Measurements from ENCODE around the gene SUPT5H. TPM values are rescaled to one million over a fixed set of nuclear protein-coding genes. Genes with fewer than 3 reads are reported as not detected.

Gene SUPT5H
- total and polyA plus RNA-seq, 10 of the 15 experiments (the other 5 are each of a cell fraction or from before 2014, with no cell fraction given) = 27.2 to 194 (median 83.6) TPM

- TF ChIP-seq, protein P1, sequence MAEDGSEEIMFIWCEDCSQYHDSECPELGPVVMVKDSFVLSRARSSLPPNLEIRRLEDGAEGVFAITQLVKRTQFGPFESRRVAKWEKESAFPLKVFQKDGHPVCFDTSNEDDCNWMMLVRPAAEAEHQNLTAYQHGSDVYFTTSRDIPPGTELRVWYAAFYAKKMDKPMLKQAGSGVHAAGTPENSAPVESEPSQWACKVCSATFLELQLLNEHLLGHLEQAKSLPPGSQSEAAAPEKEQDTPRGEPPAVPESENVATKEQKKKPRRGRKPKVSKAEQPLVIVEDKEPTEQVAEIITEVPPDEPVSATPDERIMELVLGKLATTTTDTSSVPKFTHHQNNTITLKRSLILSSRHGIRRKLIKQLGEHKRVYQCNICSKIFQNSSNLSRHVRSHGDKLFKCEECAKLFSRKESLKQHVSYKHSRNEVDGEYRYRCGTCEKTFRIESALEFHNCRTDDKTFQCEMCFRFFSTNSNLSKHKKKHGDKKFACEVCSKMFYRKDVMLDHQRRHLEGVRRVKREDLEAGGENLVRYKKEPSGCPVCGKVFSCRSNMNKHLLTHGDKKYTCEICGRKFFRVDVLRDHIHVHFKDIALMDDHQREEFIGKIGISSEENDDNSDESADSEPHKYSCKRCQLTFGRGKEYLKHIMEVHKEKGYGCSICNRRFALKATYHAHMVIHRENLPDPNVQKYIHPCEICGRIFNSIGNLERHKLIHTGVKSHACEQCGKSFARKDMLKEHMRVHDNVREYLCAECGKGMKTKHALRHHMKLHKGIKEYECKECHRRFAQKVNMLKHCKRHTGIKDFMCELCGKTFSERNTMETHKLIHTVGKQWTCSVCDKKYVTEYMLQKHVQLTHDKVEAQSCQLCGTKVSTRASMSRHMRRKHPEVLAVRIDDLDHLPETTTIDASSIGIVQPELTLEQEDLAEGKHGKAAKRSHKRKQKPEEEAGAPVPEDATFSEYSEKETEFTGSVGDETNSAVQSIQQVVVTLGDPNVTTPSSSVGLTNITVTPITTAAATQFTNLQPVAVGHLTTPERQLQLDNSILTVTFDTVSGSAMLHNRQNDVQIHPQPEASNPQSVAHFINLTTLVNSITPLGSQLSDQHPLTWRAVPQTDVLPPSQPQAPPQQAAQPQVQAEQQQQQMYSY (CRISPR knock-in tag; IDR thresholded peaks at IDR 0.05) = no peak
- TF ChIP-seq KDM1A (IDR thresholded peaks at IDR 0.05; ENCODE audit: borderline replicate concordance) (no peak), KLF5 (IDR thresholded peaks at IDR 0.05; ENCODE audit: partially characterized antibody) (peak; percentile 45), RUNX3 (IDR thresholded peaks at IDR 0.05; ENCODE audit: low read length) (peak; percentile 86), SMARCA5 (IDR thresholded peaks at IDR 0.05) (no peak), MYC (IDR thresholded peaks at IDR 0.05; ENCODE audit: insufficient read depth, insufficient read length, insufficient replicate concordance, low read length, severe bottlenecking) (peak; percentile 92), GATAD2B (conservative IDR thresholded peaks at IDR 0.05; ENCODE audit: low read depth) (no peak; the same call in 1 of the 2 replicates)
- TF ChIP-seq, protein P2, sequence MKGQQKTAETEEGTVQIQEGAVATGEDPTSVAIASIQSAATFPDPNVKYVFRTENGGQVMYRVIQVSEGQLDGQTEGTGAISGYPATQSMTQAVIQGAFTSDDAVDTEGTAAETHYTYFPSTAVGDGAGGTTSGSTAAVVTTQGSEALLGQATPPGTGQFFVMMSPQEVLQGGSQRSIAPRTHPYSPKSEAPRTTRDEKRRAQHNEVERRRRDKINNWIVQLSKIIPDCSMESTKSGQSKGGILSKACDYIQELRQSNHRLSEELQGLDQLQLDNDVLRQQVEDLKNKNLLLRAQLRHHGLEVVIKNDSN (IDR thresholded peaks at IDR 0.05; ENCODE audit: borderline replicate concordance, extremely low read length, insufficient read depth, low read depth, low read length) = no peak
These were observed 9.7 kb upstream of the SUPT5H start, which contains the start of gene RPS16 (continued) for GRCh38 chr19:39435499-39436349.

Measured in GM12878 (cell line).